ENCODE data around the gene NOP16. TPM values are rescaled to one million over a fixed set of nuclear protein-coding genes. Genes with fewer than 3 reads are reported as not detected.

The NOP16 gene
- total RNA-seq: 5.2 TPM

GRCh38 chr5:176388444-176389134 is at the start of gene NOP16, which contains the start of gene HIGD2A:
Gene NOP16, minus strand, starts transcription at chr5:176388598. Its CDS starts 59 bp downstream, at chr5:176388539.
Gene HIGD2A, plus strand, starts transcription at chr5:176388751. Its CDS starts 69 bp downstream, at chr5:176388820.

GRCh38 chr5:176415952-176416924 is 27.8 kb upstream of the NOP16 start, which contains the start of gene CLTB:
Gene CLTB, minus strand, starts transcription at chr5:176416539. Its CDS starts 176 bp downstream, at chr5:176416363.

GRCh38 chr5:176365351-176366231 is 22.8 kb downstream of the NOP16 start, which contains the start of gene ARL10:
Gene ARL10, plus strand, starts transcription at chr5:176365487. Its CDS starts 77 bp downstream, at chr5:176365564.

GRCh38 chr5:176361437-176362232 is 26.8 kb downstream of the NOP16 start, which contains the start of gene KIAA1191:
Gene KIAA1191, minus strand, starts transcription at chr5:176361764. Its CDS starts 2,256 bp downstream, at chr5:176359508.

Small RNAs within 50 kb of the gene (small RNA-seq; reads per million reads assigned to genes)
- 36.2 reads per million, percentile 96 among the genes with 10 or more reads in this experiment for gene MIR1271 (ENCODE audit: low replicate concordance)

Other genes starting within 250 kb of the NOP16 start
- 12.0 TPM for gene SIMC1, start 150.2 kb downstream of the NOP16 start, total RNA-seq
- 75.4 TPM for gene KIAA1191, start 26.8 kb downstream of the NOP16 start, total RNA-seq
- 11.7 TPM for gene ARL10, start 23.1 kb downstream of the NOP16 start, total RNA-seq
- 138 TPM for gene HIGD2A, start 153 bp upstream of the NOP16 start, total RNA-seq
- 40.9 TPM for gene CLTB, start 27.9 kb upstream of the NOP16 start, total RNA-seq
- gene FAF2, start 59.8 kb upstream of the NOP16 start, total RNA-seq: 33.2 TPM
- gene RNF44, start 148.8 kb upstream of the NOP16 start, total RNA-seq: 27.0 TPM
- gene CDHR2, start 160.7 kb upstream of the NOP16 start, total RNA-seq: 10.1 TPM
- gene GPRIN1, start 221.6 kb upstream of the NOP16 start, total RNA-seq: 0.93 TPM
- 0.12 TPM for gene SNCB, start 241.9 kb upstream of the NOP16 start, total RNA-seq
- gene EIF4E1B, start 242.1 kb upstream of the NOP16 start, total RNA-seq: not detected

Data from metanephros (tissue), 2 donors.